HepG2 (cell line): ENCODE data around the gene NRL. TPM values are rescaled to one million over a fixed set of nuclear protein-coding genes. Genes with fewer than 3 reads are reported as not detected.

Experiments used
- ATF1 ChIP-seq: IDR thresholded peaks from 2 replicates; pipeline ENCODE4 v1.6.1; 2016; ENCODE audit warnings: mild to moderate bottlenecking, control low read depth
- CENPX ChIP-seq: sonication (generic); formaldehyde crosslinking; IDR thresholded peaks from 2 replicates; pipeline ENCODE4 v1.9.0; 2021; ENCODE audit warnings: mild to moderate bottlenecking, missing genetic modification reagents, moderate library complexity
- EEA1 ChIP-seq: sonication (generic); formaldehyde crosslinking; IDR thresholded peaks from 2 replicates; pipeline ENCODE4 v1.5.1; 2020; ENCODE audit warnings: mild to moderate bottlenecking, missing genetic modification reagents, borderline replicate concordance
- GATAD2A ChIP-seq: IDR thresholded peaks from 2 replicates; pipeline ENCODE4 v1.6.1; 2016
- HMG20B ChIP-seq: conservative IDR thresholded peaks from 2 replicates; pipeline ENCODE4 v1.6.1; 2016; ENCODE audit warnings: missing genetic modification reagents, missing compliant biosample characterization
- MEF2D ChIP-seq: sonication (generic); formaldehyde crosslinking; IDR thresholded peaks from 2 replicates; pipeline ENCODE4 v1.5.1; 2020; ENCODE audit warnings: mild to moderate bottlenecking, missing genetic modification reagents
- MLLT10 ChIP-seq: sonication (generic); formaldehyde crosslinking; IDR thresholded peaks from 2 replicates; pipeline ENCODE4 v1.4.0; 2020; ENCODE audit warnings: missing genetic modification reagents
- MTF1 ChIP-seq: sonication (generic); formaldehyde crosslinking; IDR thresholded peaks from 2 replicates; pipeline ENCODE4 v1.5.0; 2020; ENCODE audit warnings: missing genetic modification reagents
- PHF21A ChIP-seq: sonication (generic); formaldehyde crosslinking; IDR thresholded peaks from 2 replicates; pipeline ENCODE4 v1.5.0; 2020; ENCODE audit warnings: mild to moderate bottlenecking, missing genetic modification reagents
- ZFP1 ChIP-seq: IDR thresholded peaks from 2 replicates; pipeline ENCODE4 v1.6.1; 2016
- ZNF143 ChIP-seq: sonication (generic); formaldehyde crosslinking; IDR thresholded peaks from 2 replicates; pipeline ENCODE4 v1.4.0; 2020; ENCODE audit warnings: missing genetic modification reagents
- ZNF205 ChIP-seq: IDR thresholded peaks from 2 replicates; pipeline ENCODE4 v1.6.1; 2018; ENCODE audit warnings: missing biosample characterization, missing genetic modification reagents
- ZNF552 ChIP-seq: sonication (generic); formaldehyde crosslinking; IDR thresholded peaks from 2 replicates; pipeline ENCODE4 v1.9.0; 2022; ENCODE audit warnings: missing genetic modification reagents, mild to moderate bottlenecking, borderline replicate concordance
- ZNF768 ChIP-seq: sonication (generic); formaldehyde crosslinking; IDR thresholded peaks from 2 replicates; pipeline ENCODE4 v1.4.0; 2020; ENCODE audit warnings: missing genetic modification reagents
- ZNF879 ChIP-seq: sonication (generic); formaldehyde crosslinking; IDR thresholded peaks from 2 replicates; pipeline ENCODE4 v1.8.1; 2023; ENCODE audit warnings: missing genetic modification reagents
- polyA plus RNA-seq, 8 experiments: library from polyadenylated mRNA; depleted of rRNA in 3 of 8; stranded (reverse) in 7 of 8; unstranded in 1 of 8; fragments of >200 nt; fragmentation: Illumina TruSeq in 4 of 8; extraction: Trizol in 4 of 8; gene quantifications; 2 replicates each; pipeline versions ENCODE4 v1.2.1 to v1.2.3, GENCODE V29; 2011 to 2016; ENCODE audit warnings: low read depth in 4 of 8, missing spikeins in 1 of 8, mixed read lengths in 1 of 8; ENCODE audit not compliant: insufficient read depth in 1 of 8
- total RNA-seq, 5 experiments: library from RNA; depleted of rRNA; stranded (reverse); fragments of >200 nt; fragmentation: Illumina TruSeq; extraction: Trizol; gene quantifications; 2 replicates each; pipeline ENCODE4 v1.2.3, GENCODE V29; 2016; ENCODE audit warnings: low read depth in 1 of 5
- TF ChIP-seq, protein P1 (sequence below): sonication (generic); formaldehyde crosslinking; IDR thresholded peaks from 2 replicates; pipeline ENCODE4 v1.8.0; 2023; ENCODE audit warnings: mild to moderate bottlenecking, missing genetic modification reagents
- TF ChIP-seq, protein P2 (sequence below): sonication (generic); formaldehyde crosslinking; IDR thresholded peaks from 2 replicates; pipeline ENCODE4 v1.4.0; 2020; ENCODE audit warnings: mild to moderate bottlenecking, missing genetic modification reagents
- TF ChIP-seq, protein P3 (sequence below): sonication (generic); formaldehyde crosslinking; conservative IDR thresholded peaks from 2 replicates; pipeline ENCODE4 v1.8.1; 2023; ENCODE audit warnings: missing genetic modification reagents
- TF ChIP-seq, protein P4 (sequence below): sonication (generic); formaldehyde crosslinking; IDR thresholded peaks from 2 replicates; pipeline ENCODE4 v1.8.1; 2022; ENCODE audit warnings: low read depth, mild to moderate bottlenecking, missing genetic modification reagents

The NRL gene
- total and polyA plus RNA-seq, 2 of the 13 experiments (the other 11 are each of a cell fraction or from before 2014, with no cell fraction given) = 2.5 to 4.7 TPM

DNA sequence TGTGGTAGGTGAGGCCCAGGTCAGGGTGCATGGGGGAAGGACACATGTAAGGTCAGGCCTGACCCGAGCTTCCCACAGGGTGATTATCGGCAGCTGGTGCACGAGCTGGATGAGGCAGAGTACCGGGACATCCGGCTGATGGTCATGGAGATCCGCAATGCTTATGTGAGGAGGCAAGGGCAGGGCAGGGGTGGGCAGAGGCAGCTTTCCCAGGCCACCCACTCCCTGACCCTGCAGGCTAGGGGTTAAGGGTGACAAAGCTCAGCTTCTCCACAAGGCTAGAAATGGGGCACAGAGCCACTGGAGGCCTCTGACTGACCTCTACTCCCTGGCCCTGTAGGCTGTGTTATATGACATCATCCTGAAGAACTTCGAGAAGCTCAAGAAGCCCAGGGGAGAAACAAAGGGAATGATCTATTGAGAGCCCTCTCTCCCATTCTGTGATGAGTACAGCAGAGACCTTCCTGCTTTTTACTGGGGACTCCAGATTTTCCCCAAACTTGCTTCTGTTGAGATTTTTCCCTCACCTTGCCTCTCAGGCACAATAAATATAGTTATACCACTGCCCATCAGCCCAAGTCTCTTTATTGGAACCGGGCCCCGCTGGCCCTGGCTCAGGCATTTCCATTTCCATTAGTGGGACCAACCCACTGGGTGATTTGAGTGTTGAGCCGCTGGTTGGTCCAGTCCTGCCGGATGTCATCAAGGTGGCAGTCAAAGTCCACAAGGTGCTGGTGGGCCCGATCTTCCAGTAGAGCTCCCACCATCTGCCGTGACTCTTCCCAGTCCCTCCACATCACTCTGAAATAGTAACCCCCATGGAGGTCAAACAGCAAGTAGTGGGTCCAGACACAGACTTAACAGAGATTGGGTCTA is 23.9 kb upstream of the NRL start (continued):
- no peak for TF ChIP-seq ZNF879 (CRISPR knock-in tag)
- TF ChIP-seq MTF1 (CRISPR knock-in tag) = no peak
- TF ChIP-seq, protein P1, sequence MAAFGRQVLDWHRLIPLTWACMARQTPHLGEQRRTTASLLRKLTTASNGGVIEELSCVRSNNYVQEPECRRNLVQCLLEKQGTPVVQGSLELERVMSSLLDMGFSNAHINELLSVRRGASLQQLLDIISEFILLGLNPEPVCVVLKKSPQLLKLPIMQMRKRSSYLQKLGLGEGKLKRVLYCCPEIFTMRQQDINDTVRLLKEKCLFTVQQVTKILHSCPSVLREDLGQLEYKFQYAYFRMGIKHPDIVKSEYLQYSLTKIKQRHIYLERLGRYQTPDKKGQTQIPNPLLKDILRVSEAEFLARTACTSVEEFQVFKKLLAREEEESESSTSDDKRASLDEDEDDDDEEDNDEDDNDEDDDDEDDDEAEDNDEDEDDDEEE (CRISPR knock-in tag) = no peak
- TF ChIP-seq, protein P2, sequence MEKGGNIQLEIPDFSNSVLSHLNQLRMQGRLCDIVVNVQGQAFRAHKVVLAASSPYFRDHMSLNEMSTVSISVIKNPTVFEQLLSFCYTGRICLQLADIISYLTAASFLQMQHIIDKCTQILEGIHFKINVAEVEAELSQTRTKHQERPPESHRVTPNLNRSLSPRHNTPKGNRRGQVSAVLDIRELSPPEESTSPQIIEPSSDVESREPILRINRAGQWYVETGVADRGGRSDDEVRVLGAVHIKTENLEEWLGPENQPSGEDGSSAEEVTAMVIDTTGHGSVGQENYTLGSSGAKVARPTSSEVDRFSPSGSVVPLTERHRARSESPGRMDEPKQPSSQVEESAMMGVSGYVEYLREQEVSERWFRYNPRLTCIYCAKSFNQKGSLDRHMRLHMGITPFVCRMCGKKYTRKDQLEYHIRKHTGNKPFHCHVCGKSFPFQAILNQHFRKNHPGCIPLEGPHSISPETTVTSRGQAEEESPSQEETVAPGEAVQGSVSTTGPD (CRISPR knock-in tag) = no peak
- no peak; the same call in 1 of the 2 replicates for TF ChIP-seq HMG20B
- no peak for TF ChIP-seq PHF21A (CRISPR knock-in tag)
- peak; percentile 54; the same call in 1 of the 2 replicates for TF ChIP-seq ZNF768
- no peak for TF ChIP-seq EEA1 (CRISPR knock-in tag)
- no peak for TF ChIP-seq ZNF143 (CRISPR knock-in tag)
- TF ChIP-seq ATF1 (CRISPR knock-in tag) = no peak
- no peak for TF ChIP-seq ZFP1 (CRISPR knock-in tag)
- TF ChIP-seq GATAD2A (CRISPR knock-in tag) = no peak
- TF ChIP-seq, protein P3, sequence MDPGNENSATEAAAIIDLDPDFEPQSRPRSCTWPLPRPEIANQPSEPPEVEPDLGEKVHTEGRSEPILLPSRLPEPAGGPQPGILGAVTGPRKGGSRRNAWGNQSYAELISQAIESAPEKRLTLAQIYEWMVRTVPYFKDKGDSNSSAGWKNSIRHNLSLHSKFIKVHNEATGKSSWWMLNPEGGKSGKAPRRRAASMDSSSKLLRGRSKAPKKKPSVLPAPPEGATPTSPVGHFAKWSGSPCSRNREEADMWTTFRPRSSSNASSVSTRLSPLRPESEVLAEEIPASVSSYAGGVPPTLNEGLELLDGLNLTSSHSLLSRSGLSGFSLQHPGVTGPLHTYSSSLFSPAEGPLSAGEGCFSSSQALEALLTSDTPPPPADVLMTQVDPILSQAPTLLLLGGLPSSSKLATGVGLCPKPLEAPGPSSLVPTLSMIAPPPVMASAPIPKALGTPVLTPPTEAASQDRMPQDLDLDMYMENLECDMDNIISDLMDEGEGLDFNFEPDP (CRISPR knock-in tag) = no peak
- TF ChIP-seq ZNF205 = no peak
- no peak for TF ChIP-seq MLLT10
- no peak for TF ChIP-seq MEF2D
- TF ChIP-seq ZNF552 (CRISPR knock-in tag) = no peak; the same call in 1 of the 2 replicates
- TF ChIP-seq, protein P4, sequence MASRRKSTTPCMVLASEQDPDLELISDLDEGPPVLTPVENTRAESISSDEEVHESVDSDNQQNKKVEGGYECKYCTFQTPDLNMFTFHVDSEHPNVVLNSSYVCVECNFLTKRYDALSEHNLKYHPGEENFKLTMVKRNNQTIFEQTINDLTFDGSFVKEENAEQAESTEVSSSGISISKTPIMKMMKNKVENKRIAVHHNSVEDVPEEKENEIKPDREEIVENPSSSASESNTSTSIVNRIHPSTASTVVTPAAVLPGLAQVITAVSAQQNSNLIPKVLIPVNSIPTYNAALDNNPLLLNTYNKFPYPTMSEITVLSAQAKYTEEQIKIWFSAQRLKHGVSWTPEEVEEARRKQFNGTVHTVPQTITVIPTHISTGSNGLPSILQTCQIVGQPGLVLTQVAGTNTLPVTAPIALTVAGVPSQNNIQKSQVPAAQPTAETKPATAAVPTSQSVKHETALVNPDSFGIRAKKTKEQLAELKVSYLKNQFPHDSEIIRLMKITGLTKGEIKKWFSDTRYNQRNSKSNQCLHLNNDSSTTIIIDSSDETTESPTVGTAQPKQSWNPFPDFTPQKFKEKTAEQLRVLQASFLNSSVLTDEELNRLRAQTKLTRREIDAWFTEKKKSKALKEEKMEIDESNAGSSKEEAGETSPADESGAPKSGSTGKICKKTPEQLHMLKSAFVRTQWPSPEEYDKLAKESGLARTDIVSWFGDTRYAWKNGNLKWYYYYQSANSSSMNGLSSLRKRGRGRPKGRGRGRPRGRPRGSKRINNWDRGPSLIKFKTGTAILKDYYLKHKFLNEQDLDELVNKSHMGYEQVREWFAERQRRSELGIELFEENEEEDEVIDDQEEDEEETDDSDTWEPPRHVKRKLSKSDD (CRISPR knock-in tag) = no peak
- TF ChIP-seq CENPX (CRISPR knock-in tag) = no peak
